Activated naive CD4-positive, alpha-beta T cell (primary cell): ENCODE data around the gene THEMIS2.
"Not testable (repeated sequence)": the region's sequence is repeated elsewhere in the genome, so short reads cannot be mapped to it uniquely, and the experiment has no call there.

Source experiments
- DNase-seq, 4 experiments: peaks; one replicate each; lab custom pipeline; 2025; lab: John Stamatoyannopoulos, UW

The THEMIS2 gene

GRCh38 chr1:27862671-27863537 is 9.4 kb upstream of the THEMIS2 start:
- no peak for DNase-seq

DNA sequence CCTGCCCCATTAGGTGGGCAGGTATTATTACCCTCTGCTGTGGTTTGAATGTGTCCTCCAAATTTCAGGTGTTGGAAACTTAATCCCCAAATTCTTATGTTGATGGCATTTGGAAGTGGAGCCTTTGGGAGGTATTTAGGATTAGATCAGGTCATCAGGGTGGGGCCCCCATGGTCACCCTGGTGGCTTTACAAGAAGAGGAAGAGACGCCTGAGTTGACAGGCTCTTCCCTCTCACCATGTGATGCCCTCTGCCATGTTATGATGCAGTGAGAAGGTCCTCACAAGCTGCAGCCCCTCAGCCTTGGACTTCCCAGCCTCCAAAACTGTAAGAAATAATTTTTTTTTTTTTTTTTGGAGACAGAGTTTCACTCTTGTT is 8.8 kb upstream of the THEMIS2 start:
- DNase-seq = no peak

DNA sequence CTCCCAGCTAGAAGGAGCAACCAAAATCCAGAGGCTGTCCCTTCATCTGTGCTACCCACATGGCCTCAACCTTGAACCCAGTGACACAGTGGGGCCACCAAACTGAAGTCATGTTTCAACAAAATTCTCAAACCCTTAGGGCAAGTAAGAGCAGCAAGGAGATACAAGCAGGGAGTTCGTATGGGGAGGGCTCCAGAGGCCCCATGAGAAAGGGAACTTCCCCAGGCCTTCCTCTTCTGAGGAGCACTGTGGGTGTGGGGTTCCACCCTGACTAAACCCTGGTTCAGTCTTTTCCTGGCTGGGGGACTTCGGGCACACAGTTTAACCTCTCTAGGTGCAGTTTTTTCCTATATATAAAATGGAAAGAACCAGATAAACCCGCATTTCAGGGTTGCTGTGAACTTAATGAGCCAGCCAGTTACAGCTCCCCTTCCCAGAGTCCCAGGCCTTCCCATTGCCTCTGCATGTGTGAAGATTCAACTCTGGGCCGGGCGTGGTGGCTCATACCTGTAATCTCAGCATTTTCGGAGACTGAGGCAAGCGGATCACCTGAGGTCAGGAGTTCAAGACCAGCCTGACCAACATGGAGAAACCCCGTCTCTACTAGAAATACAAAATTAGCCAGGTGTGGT is 8.0 kb upstream of the THEMIS2 start:
- no peak for DNase-seq

DNA sequence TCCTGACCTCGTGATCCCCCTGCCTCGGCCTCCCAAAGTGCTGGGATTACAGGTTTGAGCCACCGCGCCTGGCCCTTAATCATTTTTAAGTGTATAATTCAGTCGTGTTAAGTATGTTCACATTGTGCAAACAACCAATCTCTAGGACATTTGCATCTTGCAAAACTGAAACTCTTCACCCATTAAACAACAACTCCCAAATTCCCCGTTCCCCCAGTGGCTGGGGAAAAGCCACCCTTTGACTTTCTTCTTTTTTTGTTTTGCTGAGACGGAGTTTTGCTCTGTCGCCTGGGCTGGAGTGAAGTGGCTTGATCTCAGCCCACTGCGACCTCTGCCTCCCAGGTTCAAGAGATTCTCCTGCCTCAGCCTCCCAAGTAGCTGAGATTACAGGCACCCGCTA is 6.5 kb upstream of the THEMIS2 start:
- DNase-seq = no peak

- DNase-seq = no peak
Observed at GRCh38 chr1:27868556-27868931, 3.8 kb upstream of the THEMIS2 start.

DNA sequence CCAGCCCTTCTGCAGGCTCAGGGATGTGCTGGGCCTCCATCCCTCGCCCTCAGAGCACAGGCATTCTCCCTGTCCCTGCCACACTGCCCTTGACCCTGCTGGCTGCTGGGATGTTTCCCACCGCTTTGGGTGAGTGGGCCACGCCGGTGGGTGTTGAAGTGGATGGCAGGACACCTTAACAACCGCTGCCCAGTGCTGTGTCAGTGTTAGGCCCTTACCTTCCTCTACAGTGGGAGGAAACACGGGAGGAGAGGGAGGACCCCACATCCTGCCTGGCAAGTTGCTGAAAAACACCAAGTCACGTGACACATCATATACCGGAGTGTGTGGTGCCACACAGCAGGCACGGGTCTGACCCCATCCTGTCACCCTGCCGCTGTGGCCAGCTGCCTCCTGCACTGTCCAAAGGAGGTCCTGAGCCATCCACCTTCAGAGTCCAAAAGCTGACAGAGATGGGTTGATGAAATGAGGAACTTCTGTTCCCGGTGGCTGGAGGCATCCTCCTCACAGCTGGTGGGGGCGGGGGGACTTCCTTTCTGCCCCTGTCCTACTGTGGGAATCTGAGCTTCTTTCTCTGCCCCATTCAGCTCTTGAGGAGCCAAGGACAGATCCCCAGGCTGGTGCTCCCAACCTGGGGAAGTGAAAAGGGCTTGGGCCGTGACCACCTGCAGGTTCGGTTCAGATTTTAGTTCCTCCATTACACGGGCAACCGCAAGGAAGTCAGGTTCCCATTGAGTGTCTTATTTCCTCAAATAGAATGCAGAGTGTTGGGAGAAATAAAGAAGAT is 3.2 kb upstream of the THEMIS2 start:
- DNase-seq = peak in 2 of 4 experiments; percentile 47 to 57

GRCh38 chr1:27869719-27870085 is 2.6 kb upstream of the THEMIS2 start:
- DNase-seq = no peak

GRCh38 chr1:27871076-27871475 is 1.3 kb upstream of the THEMIS2 start:
- DNase-seq = not testable (repeated sequence)

DNA sequence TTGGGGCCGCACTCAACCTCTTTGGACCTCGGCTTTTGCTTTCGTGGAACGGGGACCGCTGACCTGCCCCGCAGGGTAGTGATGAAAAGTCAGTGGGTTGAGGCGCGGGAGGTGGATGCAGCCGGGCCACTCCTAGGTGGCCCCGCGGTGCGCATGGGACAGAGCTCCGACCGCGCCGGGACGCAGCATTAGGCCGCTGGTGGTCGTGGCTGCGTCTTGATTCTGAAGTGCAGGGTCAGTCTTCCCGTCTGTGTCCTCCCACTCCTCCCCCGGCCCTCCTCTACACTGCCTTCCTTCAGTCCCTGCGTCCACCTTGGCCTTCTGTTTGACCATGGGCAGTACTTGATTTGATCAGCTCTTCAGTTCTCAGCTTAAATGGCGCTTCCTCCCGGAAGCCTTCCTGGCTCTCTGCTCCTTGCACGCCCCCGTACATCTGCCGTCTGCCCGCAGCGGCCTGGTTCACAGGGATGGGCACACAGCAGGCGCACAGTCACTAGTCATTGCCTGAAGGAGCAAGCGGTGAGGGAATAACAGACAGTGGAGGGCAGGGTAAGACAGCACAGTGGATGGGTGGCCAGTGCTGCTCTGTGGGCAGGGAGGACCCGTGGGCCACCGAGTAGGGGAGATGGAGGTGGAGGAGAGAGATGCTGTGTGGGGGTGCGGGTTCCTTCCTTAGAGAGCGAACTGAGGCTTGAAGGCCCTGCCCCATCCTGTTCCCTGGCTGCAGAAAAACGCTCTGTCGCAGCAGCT is 633 bp downstream of the THEMIS2 start:
- DNase-seq = peak in 1 of 4 experiments; percentile 14

GRCh38 chr1:27873671-27874384 is 1.5 kb downstream of the THEMIS2 start:
- no peak for DNase-seq

DNA sequence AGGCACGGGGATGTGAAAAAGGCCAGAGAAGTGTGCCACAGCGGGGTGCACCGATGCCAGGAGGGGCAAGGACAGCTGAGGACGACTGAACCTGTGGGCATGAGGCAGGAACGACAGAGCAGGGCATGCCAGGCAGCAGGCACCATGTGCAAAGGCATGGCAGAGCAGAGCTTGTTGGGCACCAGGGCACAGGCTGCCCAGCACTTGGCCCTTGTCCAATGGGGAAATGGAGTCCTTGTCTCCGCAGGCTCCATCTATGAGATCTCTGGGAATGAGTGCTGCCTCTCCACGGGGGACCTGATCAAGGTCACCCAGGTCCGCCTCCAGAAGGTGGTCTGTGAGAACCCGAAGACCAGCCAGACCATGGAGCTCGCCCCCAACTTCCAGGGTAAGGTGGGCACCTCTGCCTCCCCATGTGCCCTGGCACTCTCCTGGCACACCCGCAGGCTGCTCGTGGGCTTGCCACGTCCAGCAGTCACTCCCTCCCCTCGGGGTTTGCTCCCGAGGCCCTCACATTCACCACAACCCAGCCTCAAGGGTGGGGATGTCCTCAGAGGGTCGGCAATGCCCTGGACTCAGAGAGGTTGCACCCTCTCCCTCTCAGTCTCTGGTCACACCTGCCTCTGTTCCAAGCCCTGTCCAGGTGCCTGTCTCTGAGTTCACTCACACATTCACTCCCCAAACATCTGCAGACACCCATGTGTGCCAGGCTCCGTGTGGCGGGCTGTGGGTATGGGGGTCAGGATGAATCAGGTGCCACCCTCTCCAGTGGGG is 4.2 kb downstream of the THEMIS2 start:
- DNase-seq = no peak

GRCh38 chr1:27877115-27877416 is 4.7 kb downstream of the THEMIS2 start:
- DNase-seq = no peak

GRCh38 chr1:27878039-27878438 is 5.7 kb downstream of the THEMIS2 start:
- DNase-seq = no peak

DNA sequence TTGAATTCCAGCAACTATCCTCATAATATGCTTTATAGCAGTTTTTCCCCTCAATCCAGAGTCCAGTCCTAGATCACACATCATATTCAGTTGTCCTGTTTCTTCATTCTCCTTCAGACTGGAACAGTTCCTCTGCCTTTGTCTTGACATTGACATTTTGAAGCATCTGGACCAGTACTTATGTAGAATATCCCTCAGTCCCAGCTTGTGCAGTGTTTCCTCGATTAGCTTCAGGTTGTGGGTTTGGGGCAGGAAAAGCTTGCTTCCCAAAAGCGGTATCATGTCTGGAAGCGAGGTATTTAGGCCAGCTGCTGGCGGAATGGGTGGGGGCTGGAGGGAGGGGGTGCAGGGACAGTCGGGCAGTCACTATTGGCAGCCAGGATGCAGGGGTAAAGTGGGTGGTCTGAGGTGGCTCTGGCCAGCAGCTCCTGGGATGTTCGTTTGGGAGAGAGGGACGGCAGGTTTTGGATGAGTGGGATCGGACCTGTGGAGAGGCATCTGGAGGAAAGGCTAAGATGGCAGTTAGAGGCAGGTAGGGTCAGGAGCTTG is 6.5 kb downstream of the THEMIS2 start:
- DNase-seq = no peak

DNA sequence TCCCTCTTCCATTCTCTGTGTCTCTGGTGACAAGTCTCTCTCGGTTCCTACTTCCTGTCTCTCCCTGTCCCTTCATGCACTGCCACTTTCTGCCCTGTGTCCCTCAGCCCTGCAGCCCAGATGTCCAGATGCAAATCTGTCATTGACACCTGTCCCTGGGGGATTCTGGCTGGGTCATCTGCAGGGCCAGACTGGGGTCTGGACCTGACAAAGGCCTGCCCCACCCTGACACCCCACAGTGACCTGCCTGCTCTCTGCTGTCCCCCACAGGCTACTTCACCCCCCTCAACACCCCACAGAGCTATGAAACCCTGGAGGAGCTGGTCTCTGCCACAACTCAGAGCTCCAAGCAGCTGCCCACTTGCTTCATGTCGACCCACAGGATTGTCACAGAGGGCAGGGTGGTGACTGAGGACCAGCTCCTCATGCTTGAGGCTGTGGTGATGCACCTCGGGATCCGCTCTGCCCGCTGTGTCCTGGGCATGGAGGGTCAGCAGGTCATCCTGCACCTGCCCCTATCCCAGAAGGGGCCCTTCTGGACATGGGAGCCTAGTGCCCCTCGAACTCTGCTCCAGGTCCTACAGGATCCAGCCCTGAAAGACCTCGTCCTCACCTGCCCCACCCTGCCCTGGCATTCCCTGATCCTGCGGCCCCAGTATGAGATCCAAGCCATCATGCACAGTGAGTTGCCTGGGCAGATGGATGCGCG is 7.2 kb downstream of the THEMIS2 start:
- DNase-seq = no peak

DNA sequence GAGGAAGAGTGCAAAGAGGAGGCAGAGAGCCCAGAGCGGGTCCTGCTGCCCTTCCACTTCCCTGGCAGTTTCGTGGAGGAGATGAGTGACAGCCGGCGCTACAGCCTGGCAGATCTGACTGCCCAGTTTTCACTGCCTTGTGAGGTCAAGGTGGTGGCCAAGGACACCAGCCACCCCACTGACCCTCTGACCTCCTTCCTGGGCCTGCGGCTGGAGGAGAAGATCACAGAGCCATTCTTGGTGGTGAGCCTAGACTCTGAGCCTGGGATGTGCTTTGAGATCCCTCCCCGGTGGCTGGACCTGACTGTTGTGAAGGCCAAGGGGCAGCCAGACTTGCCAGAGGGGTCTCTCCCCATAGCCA is 10.2 kb downstream of the THEMIS2 start:
- no peak for DNase-seq

DNA sequence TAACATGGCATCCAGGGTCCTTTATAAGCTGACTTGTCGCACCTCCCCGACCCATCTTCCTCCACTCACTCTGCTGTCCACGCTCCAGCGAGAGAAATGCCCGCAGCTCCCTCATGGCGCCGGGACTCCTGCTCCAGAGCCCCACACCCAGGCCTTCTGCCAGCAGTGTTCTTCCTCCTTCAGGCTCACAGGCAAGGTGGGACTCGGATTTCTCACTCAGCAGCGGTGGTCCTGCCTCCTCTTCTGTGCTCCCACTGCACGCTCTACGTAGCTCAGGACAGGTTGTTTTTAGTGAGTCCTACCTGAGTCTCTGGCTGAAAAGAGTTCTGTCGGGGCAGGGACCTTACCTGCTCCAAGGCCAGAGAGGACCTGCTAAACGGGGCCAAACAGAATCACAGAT is 11.2 kb downstream of the THEMIS2 start:
- no peak for DNase-seq

DNA sequence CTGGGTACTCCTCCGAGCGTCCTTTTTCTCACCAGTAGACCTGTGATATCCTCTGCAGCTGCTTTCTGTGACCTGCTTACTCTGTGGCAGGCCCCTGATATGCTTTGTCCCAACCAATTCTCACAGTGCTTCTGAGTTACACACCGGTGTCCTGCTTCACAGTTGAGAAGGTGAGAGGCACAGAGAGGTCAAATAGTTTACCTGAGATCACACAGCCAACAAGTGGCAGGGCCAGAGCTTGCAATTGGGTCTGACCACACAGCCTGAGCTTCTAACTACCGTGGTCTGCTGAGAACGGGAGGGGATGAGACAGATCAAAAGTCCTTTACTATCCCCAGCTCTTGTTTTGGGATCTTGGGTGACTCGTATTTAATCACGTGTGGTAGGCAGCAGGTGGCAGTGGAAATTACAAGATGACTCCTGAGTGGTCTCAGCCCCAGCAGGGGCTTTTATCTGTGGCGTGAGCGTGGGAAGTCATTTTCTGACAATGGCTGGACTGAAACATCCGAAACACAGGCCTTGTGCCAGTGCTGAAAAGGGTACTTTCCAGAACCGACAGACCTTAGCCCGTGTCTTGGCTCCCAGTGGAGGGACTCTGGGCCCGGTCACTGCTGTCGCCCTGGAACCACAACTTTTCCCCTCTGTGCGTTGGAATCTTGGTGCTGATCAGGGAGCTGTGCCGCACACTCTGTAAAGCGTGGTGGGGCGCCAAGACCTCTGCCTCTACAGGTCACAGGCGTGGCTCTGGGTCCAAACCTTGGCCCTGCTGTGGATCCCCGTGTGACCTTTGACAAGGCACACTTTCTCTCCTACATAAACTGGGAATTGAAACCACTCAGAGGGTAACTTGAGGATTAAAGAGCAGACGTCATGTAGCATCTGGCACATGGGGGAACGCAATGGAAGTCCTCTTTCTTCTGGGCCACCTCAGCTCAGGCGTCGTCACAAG is 11.9 kb downstream of the THEMIS2 start:
- DNase-seq = no peak

GRCh38 chr1:27885114-27885528 is 12.8 kb downstream of the THEMIS2 start:
- no peak for DNase-seq
